Parathyroid adenoma (tissue), 2 donors: Measurements from ENCODE around the gene ECM1.
A peak's percentile ranks its signal among the peaks of the same experiment; 100 is the strongest.

Experiments used
- H2AFZ ChIP-seq: fragments of 300-600 bp; sonication (generic); one replicate; pipeline ENCODE4 v1.7.0; 2017; ENCODE audit warnings: antibody characterized with exemption, mild to moderate bottlenecking
- H3K27ac ChIP-seq: fragments of 300-600 bp; sonication (generic); one replicate; pipeline ENCODE4 v1.7.0; 2017
- H3K27me3 ChIP-seq: fragments of 300-600 bp; sonication (generic); one replicate; pipeline ENCODE4 v1.7.0; 2017; ENCODE audit warnings: low read length; ENCODE audit not compliant: control insufficient read depth, insufficient read depth
- H3K36me3 ChIP-seq: fragments of 300-600 bp; sonication (generic); one replicate; pipeline ENCODE4 v1.7.0; 2017; ENCODE audit warnings: low read length; ENCODE audit not compliant: control insufficient read depth, insufficient read depth
- H3K4me1 ChIP-seq: fragments of 300-600 bp; sonication (generic); one replicate; pipeline ENCODE4 v1.7.0; 2017; ENCODE audit warnings: control low read depth
- H3K4me2 ChIP-seq: fragments of 300-600 bp; sonication (generic); one replicate; pipeline ENCODE4 v1.7.0; 2017; ENCODE audit warnings: low read length
- H3K4me3 ChIP-seq: fragments of 300-600 bp; sonication (generic); one replicate; pipeline ENCODE4 v1.7.0; 2017; ENCODE audit warnings: low read depth, low read length
- H3K79me2 ChIP-seq: fragments of 300-600 bp; sonication (generic); one replicate; pipeline ENCODE4 v1.7.0; 2017; ENCODE audit warnings: control low read depth
- H3K9ac ChIP-seq: fragments of 300-600 bp; sonication (generic); one replicate; pipeline ENCODE4 v1.7.0; 2017; ENCODE audit warnings: mild to moderate bottlenecking
- H3K9me3 ChIP-seq: fragments of 300-600 bp; sonication (generic); one replicate; pipeline ENCODE4 v1.7.0; 2017; ENCODE audit warnings: low read length; ENCODE audit not compliant: control insufficient read depth
- CTCF ChIP-seq: fragments of 300-600 bp; sonication (generic); IDR thresholded peaks from one replicate; pipeline ENCODE4 v1.7.0; 2017; ENCODE audit warnings: antibody characterized with exemption, mild to moderate bottlenecking
- donor health status: primary hyperparathyroidism.

Gene ECM1

GRCh38 chr1:150530491-150531159 lies 22.7 kb downstream of the ECM1 start:
- H3K4me2 ChIP-seq = no peak overlapping the region
- no peak overlapping the region for H3K9ac ChIP-seq
- no peaks in the 10 kb centered on the region for H3K9me3 ChIP-seq
- no peak overlapping the region for H3K27ac ChIP-seq
- no peak overlapping the region for H2AFZ ChIP-seq
- H3K4me3 ChIP-seq = no peak overlapping the region
- no peaks in the 10 kb centered on the region for H3K79me2 ChIP-seq
- H3K36me3 ChIP-seq = no peaks in the 10 kb centered on the region
- no peaks in the 10 kb centered on the region for H3K27me3 ChIP-seq
- TF ChIP-seq CTCF = no peak
- no peaks in the 10 kb centered on the region for H3K4me1 ChIP-seq

- Histone ChIP-seq H3K36me3 (no peaks in the 10 kb centered on the region), H3K4me3 (no peak overlapping the region), H3K9me3 (no peaks in the 10 kb centered on the region), H3K79me2 (no peaks in the 10 kb centered on the region), H3K9ac (no peak overlapping the region), H2AFZ (peak overlapping the region; percentile 50), H3K27ac (no peak overlapping the region), H3K4me1 (no peaks in the 10 kb centered on the region), H3K27me3 (no peaks in the 10 kb centered on the region), H3K4me2 (no peak overlapping the region)
- TF ChIP-seq CTCF = no peak
Measured at GRCh38 chr1:150532860-150533259, 25.0 kb downstream of the ECM1 start.

GRCh38 chr1:150534002-150534401 lies 26.1 kb downstream of the ECM1 start:
- Histone ChIP-seq H3K27ac (no peak overlapping the region), H3K9ac (no peak overlapping the region)
- no peak for TF ChIP-seq CTCF

GRCh38 chr1:150535511-150536287 lies 27.8 kb downstream of the ECM1 start:
- no peak overlapping the region for H3K4me2 ChIP-seq
- H3K36me3 ChIP-seq = no peaks in the 10 kb centered on the region
- no peak overlapping the region for H3K9ac ChIP-seq
- TF ChIP-seq CTCF = no peak
- no peaks in the 10 kb centered on the region for H3K9me3 ChIP-seq
- no peaks in the 10 kb centered on the region for H3K79me2 ChIP-seq
- H3K27me3 ChIP-seq = no peaks in the 10 kb centered on the region
- no peaks in the 10 kb centered on the region for H3K4me1 ChIP-seq
- H2AFZ ChIP-seq = no peak overlapping the region
- H3K27ac ChIP-seq = no peak overlapping the region
- no peak overlapping the region for H3K4me3 ChIP-seq

More at GRCh38 chr1:150534002-150534401, 26.1 kb downstream of the ECM1 start:
- H2AFZ ChIP-seq = no peak overlapping the region
- no peaks in the 10 kb centered on the region for H3K79me2 ChIP-seq
- no peaks in the 10 kb centered on the region for H3K4me1 ChIP-seq
- no peaks in the 10 kb centered on the region for H3K27me3 ChIP-seq
- no peak overlapping the region for H3K4me2 ChIP-seq
- H3K9me3 ChIP-seq = no peaks in the 10 kb centered on the region
- no peak overlapping the region for H3K4me3 ChIP-seq
- H3K36me3 ChIP-seq = no peaks in the 10 kb centered on the region
